WTC11 (cell line): ENCODE data around the gene ZNF292. TPM values are rescaled to one million over a fixed set of nuclear protein-coding genes. Genes with fewer than 3 reads are reported as not detected.

Experiments
- ATAC-seq: fragments of 200-7000 bp; cut with Tn5 transposase; 2 replicates; pipeline ENCODE4 v1.10.0; 2021; ENCODE audit warnings: mild to moderate bottlenecking, moderate library complexity
- CTCF ChIA-PET: fragments of 300-600 bp; sonication (Branson Sonifier 250); formaldehyde crosslinking; loops from one replicate; lab custom pipeline; 2021; ENCODE audit warnings: antibody characterized with exemption; lab: Charles Lee
- POLR2A ChIA-PET: fragments of 350-600 bp; sonication (Branson Sonifier 250); formaldehyde crosslinking; loops from one replicate; lab custom pipeline; 2021; ENCODE audit warnings: antibody characterized with exemption; lab: Charles Lee
- DNase-seq: peaks from one replicate; pipeline ENCODE4 v3.0.0; 2021; ENCODE audit warnings: low spot score
- H3K27ac Mint-ChIP-seq: 2 replicates; pipeline ENCODE4 v1.8.0; 2021; ENCODE audit warnings: mixed read lengths
- H3K27me3 Mint-ChIP-seq: 2 replicates; pipeline ENCODE4 v1.8.0; 2021; ENCODE audit warnings: low read depth, mild to moderate bottlenecking, moderate library complexity, mixed read lengths
- H3K36me3 Mint-ChIP-seq: 2 replicates; pipeline ENCODE4 v1.8.0; 2021; ENCODE audit warnings: mixed read lengths
- H3K4me1 Mint-ChIP-seq: 2 replicates; pipeline ENCODE4 v1.8.0; 2022; ENCODE audit warnings: mixed read lengths
- H3K4me3 Mint-ChIP-seq: 2 replicates; pipeline ENCODE4 v1.8.0; 2021; ENCODE audit warnings: mild to moderate bottlenecking, moderate library complexity, mixed read lengths
- H3K9me3 Mint-ChIP-seq: 2 replicates; pipeline ENCODE4 v1.8.0; 2021; ENCODE audit warnings: mixed read lengths
- ELF4 ChIP-seq: sonication (generic); formaldehyde crosslinking; IDR thresholded peaks from 2 replicates; pipeline ENCODE4 v1.8.1; 2022; ENCODE audit warnings: low read depth, mild to moderate bottlenecking, moderate library complexity, missing genetic modification reagents
- ETV6 ChIP-seq: sonication (generic); formaldehyde crosslinking; IDR thresholded peaks from 2 replicates; pipeline ENCODE4 v1.8.1; 2022; ENCODE audit warnings: mild to moderate bottlenecking, missing genetic modification reagents
- MLX ChIP-seq: sonication (generic); formaldehyde crosslinking; IDR thresholded peaks from 2 replicates; pipeline ENCODE4 v1.8.1; 2023; ENCODE audit warnings: mild to moderate bottlenecking, missing genetic modification reagents, moderate library complexity
- PRRX2 ChIP-seq: fragments of 250-450 bp; sonication (Bioruptor Pico); IDR thresholded peaks from 2 replicates; pipeline ENCODE4 v1.8.0; 2021; ENCODE audit warnings: mild to moderate bottlenecking
- SOX15 ChIP-seq: fragments of 250-450 bp; sonication (Bioruptor Pico); IDR thresholded peaks from 2 replicates; pipeline ENCODE4 v1.9.0; 2021; ENCODE audit warnings: mild to moderate bottlenecking
- TP53 ChIP-seq: sonication (generic); formaldehyde crosslinking; IDR thresholded peaks from 2 replicates; pipeline ENCODE4 v1.8.1; 2023; ENCODE audit warnings: mild to moderate bottlenecking, missing genetic modification reagents
- ZNF232 ChIP-seq: sonication (generic); formaldehyde crosslinking; IDR thresholded peaks from 2 replicates; pipeline ENCODE4 v1.8.0; 2022; ENCODE audit warnings: mild to moderate bottlenecking, missing genetic modification reagents
- total RNA-seq: library from RNA; stranded (reverse); gene quantifications from 3 replicates; pipeline ENCODE4 v1.2.3, GENCODE V29; 2021

ZNF292 gene
- total RNA-seq, 1 experiment from 2014 or later, result 42.1 TPM

- no peak for TF ChIP-seq MLX (CRISPR knock-in tag)
Observed at GRCh38 chr6:87308970-87309369, 153.6 kb downstream of the ZNF292 start (continued).

GRCh38 chr6:87312860-87313259 lies 157.5 kb downstream of the ZNF292 start:
- ATAC-seq (no peak), DNase-seq (no peak)
- Mint-ChIP-seq H3K36me3 (no peaks in the 10 kb centered on the region), H3K9me3 (peaks cover under 1% of the 10 kb centered on the region; the same call in 1 of the 2 replicates), H3K4me1 (no peaks in the 10 kb centered on the region), H3K4me3 (no peak overlapping the region), H3K27ac (no peak overlapping the region), H3K27me3 (no peaks in the 10 kb centered on the region; the same call in 1 of the 2 replicates)
- POLR2A ChIA-PET, result no interaction called here
- TF ChIP-seq ELF4 (CRISPR knock-in tag) (no peak), PRRX2 (CRISPR knock-in tag) (no peak), ZNF232 (CRISPR knock-in tag) (no peak), ETV6 (no peak), TP53 (no peak), SOX15 (CRISPR knock-in tag) (no peak)
- CTCF ChIA-PET, result no interaction called here

Other genes with a start within 250 kb of the ZNF292 start
- 0.09 TPM in 2 of 3 replicates, not detected in the other for gene HTR1E, start 218.0 kb upstream of the ZNF292 start, total RNA-seq
- not detected in 3 replicates for gene CGA, start 60.5 kb upstream of the ZNF292 start, total RNA-seq
- gene SMIM8, start 167.0 kb downstream of the ZNF292 start, total RNA-seq, result 9.3 to 11.2 TPM (median 10.8 TPM) in 3 replicates
- 0.61 to 1.4 TPM (median 0.73 TPM) in 3 replicates for gene GJB7, start 173.7 kb downstream of the ZNF292 start, total RNA-seq
- 1.2 to 2.0 TPM (median 1.9 TPM) in 3 replicates for gene C6orf163, start 189.2 kb downstream of the ZNF292 start, total RNA-seq